ENCODE results near the gene CANX.
"Not testable (repeated sequence)": the region's sequence is repeated elsewhere in the genome, so short reads cannot be mapped to it uniquely, and the experiment has no call there.

The CANX gene

DNA sequence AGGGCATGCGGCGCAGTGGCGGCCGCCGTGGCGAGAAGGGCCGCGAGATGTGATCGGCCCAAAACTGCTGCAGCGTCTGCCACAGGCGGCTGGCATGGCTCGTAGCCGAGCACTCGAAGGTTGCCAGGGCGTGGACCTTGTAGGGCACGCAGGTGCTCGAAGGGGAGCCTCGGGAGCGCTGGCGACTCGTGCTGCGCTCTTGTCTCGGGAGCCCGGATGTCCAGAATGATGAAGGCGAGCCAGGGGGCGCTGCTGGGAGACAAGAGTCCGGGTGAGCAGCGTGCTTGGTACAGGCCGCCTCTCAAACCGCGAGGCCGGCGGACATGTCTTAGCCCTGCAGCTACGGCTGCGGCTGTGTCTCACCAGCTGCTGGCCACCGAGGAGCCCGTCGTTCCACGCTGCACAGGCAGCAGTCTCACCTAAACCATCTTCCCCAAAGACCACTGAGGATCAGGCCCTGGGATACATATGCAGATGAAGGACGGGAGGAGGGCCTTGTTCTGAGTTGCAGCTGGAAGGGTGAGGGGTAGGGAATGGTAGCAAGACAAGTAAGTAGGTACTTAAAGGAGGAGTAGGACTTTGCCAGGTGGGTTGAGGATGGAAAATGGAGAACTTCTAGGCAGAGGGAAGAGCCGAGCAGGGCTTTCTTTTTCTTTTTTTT lies 19.6 kb upstream of the CANX start:
- no peak for TF ChIP-seq CTCF (conservative IDR thresholded peaks at IDR 0.05)
- H3K27ac ChIP-seq, result peak overlapping the region; percentile 93

DNA sequence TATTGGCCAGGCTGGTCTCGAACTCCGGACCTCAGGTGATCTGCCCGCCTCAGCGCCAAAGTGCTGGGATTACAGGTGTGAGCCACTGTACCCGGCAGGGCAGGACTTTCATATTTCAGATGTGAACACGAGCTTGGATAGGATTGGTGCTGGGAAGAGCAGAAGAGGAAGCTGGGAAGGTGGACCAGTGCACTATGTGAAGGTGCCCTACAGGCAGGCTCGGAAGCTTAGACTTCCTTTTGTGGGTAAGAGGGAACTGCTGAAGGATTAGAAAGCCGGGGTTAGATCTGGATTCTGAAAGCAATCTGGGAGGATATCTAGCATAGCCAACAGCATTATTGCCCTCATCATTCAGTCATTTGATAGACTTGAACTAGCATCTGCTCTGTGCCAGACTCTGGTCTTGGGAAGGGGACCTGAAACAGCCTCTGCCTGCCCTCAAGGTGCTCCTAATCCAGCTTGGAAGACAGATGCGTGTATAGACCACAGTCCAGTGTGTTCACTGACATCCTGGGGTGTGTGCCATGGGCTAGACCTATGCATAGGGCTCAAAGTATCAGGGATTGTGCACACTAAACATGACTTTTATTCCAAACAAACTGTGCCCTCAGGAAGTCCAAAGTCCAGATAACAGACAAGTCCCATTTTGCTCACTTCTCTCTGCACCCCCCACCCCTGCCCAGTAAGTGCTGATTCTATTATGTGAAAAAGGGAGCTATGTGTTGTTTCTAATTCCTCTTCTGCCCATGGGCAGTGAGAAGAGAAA lies 18.6 kb upstream of the CANX start:
- no peak overlapping the region for H3K27ac ChIP-seq
- TF ChIP-seq CTCF (conservative IDR thresholded peaks at IDR 0.05), result no peak

DNA sequence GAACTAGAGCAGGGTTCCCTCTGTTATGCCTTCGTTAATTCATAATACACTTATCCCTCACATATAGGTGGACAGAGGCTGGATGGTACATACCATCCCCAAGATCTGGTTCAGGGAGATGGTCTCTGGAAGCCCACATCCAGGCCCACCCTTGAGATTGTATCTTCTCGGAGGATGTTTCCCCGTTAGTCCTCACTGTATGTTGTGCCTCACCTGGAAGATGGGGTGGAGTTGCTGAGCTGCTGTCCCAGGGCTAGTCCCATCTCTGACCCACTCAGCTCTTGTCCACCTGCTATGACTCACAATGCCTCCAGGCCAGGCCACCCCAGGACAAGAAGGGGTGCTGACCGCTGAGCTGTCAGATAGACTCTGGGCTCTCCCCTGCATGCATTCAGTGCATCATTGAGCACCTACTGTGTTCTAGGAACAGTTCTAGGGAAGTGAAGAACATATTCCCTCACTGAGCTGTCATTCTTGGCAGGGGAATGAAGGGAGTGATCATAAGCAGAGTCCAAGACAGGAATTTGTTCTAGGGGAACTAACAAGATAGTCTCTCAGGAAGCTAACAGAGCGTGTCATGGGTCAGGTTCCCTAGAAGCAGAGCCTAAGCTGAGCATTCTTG lies 17.9 kb upstream of the CANX start, which contains the start of gene CBY3:
TSS of gene CBY3 (minus strand) at position 255 of the 622 bp plus-strand sequence. CDS start at position 139, 116 bp downstream.
- H3K27ac ChIP-seq, result no peak within 1 kb of the TSS
- no peak for TF ChIP-seq CTCF (conservative IDR thresholded peaks at IDR 0.05)

DNA sequence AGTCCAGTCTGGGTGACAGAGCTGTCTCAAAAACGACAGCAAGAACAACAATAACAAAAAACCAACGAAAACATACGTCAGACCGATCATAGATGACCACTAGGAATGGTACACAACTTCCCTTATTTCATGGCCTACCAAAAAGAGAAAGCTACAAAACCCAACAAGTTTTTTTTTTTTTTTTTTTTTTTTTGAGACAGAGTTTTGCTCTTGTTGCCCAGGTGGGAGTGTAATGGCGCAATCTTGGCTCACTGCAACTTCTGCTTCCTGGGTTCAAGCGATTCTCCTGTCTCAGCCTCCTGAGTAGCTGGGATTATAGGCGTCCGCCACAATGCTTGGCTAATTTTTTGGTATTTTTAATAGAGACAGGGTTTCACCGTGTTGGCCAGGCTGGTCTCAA lies 9.6 kb upstream of the CANX start:
- not testable (repeated sequence) for H3K27ac ChIP-seq

DNA sequence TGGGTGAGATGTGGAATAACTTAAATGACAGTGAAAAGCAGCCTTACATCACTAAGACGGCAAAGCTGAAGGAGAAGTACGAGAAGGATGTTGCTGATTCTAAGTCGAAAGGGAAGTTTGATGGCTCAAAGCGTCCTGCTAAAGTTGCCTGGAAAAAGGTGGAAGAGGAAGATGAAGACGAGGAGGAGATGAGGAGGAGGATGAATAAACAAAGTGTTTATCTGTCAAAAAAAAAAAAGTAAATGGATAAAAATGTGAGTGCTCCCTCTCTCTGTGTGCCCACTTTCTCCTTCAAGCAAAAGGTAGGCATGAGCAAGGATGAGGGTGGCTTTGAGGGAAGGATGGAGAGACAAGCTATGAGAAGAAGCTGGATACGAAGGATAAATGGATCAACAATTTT lies 4.2 kb upstream of the CANX start:
- H3K27ac ChIP-seq, result no peak overlapping the region
- TF ChIP-seq CTCF (conservative IDR thresholded peaks at IDR 0.05), result no peak

GRCh38 chr5:179696603-179697002 lies 2.2 kb upstream of the CANX start:
- peak overlapping the region; percentile 99 for H3K27ac ChIP-seq
- no peak for TF ChIP-seq CTCF (conservative IDR thresholded peaks at IDR 0.05)

DNA sequence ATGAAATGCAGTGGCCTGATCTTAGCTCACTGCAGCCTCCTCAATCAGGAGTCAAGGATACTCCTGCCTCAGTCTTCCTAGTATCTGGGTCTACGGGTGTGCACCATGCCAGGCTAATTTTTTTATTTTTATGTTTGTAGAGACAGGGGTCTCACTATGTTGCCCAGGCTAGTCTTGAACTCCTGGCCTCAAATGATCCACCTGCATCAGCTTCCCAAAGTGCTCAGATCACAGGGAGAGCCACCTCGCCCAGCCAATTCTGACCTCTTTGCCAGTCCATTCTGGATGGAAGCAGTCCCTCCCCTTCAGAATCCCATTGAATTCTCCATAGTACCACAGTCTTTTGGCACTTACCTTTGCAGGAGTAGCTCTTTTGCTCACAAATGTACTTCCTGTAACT lies 1.7 kb upstream of the CANX start:
- no peak for TF ChIP-seq CTCF (conservative IDR thresholded peaks at IDR 0.05)
- H3K27ac ChIP-seq, result peak overlapping the region; percentile 99

DNA sequence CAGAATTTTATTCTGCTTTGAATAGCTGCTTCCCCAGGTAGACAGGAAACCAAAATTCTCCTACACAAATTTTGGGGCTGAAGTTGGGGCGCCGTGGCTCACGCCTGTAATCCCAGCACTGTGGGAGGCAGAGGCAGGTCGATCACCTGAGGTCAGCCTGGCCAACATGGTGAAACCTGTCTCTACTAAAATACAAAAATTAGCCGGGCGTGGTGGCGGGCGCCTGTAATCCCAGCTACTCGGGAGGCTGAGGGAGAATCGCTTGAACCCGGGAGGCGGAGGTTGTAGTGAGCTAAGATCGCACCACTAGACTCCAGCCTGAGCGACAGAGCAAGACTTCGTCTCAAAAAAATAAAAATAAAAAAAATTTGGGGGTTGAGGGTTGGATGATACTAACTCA lies 1.2 kb upstream of the CANX start:
- H3K27ac ChIP-seq, result peak overlapping the region; percentile 99

Data from VCaP (cell line).